ENCODE data around the gene CCDC126. TPM values are rescaled to one million over a fixed set of nuclear protein-coding genes. Genes with fewer than 3 reads are reported as not detected.

Gene CCDC126
- total RNA-seq, 1 experiment from 2014 or later = 5.9 TPM

- no peaks in the 10 kb centered on the region for H3F3A ChIP-seq (ENCODE audit: insufficient read depth, low read depth)
- H3K4me3 ChIP-seq = no peak overlapping the region
- no peaks in the 10 kb centered on the region for H3K27me3 ChIP-seq (ENCODE audit: insufficient read depth, low read depth)
- no peaks in the 10 kb centered on the region for H3K79me2 ChIP-seq (ENCODE audit: low read depth)
- TF ChIP-seq CTCF (conservative IDR thresholded peaks at IDR 0.05) = no peak
- no peak for TF ChIP-seq EZH2 (IDR thresholded peaks at IDR 0.05; ENCODE audit: low read depth)
- no peaks in the 10 kb centered on the region for H4K20me1 ChIP-seq (ENCODE audit: insufficient read depth)
- no peaks in the 10 kb centered on the region for H3K9me2 ChIP-seq (ENCODE audit: insufficient read depth)
- peaks cover 10% of the 10 kb centered on the region for H3K4me1 ChIP-seq (replicated peaks; ENCODE audit: insufficient read depth)
- no peak overlapping the region for H3K4me2 ChIP-seq
- intact Hi-C loops (cut with micrococcal nuclease; ENCODE audit: unreplicated experiment) = no loop called here
- H2AFZ ChIP-seq = no peak overlapping the region
- CTCF ChIA-PET = interaction anchor here (0.5 to 0.6 kb wide), 2 partner anchors 13 to 340 kb away, joined by 3 read pairs; no protein-coding TSS in a partner anchor
- no peak overlapping the region for H3K27ac ChIP-seq
- BruUV-seq (replicated peaks) = no TSS peak
- no peaks in the 10 kb centered on the region for H3K36me3 ChIP-seq (ENCODE audit: low read depth)
- POLR2A ChIA-PET (ENCODE audit: unreplicated experiment) = no interaction called here
- no peaks in the 10 kb centered on the region for H3K9me3 ChIP-seq (ENCODE audit: insufficient read depth, low read depth)
- DNase-seq = no peak
Measured at GRCh38 chr7:23604296-23604640, 7.1 kb downstream of the CCDC126 start.

- no TSS peak for BruUV-seq (replicated peaks)
- H4K20me1 ChIP-seq (ENCODE audit: insufficient read depth) = no peaks in the 10 kb centered on the region
- H3K36me3 ChIP-seq (ENCODE audit: low read depth) = no peaks in the 10 kb centered on the region
- no peak overlapping the region for H3K4me3 ChIP-seq
- ChIA-PET CTCF (no interaction called here), POLR2A (ENCODE audit: unreplicated experiment) (no interaction called here)
- H3K27me3 ChIP-seq (ENCODE audit: insufficient read depth, low read depth) = no peaks in the 10 kb centered on the region
- H3K79me2 ChIP-seq (ENCODE audit: low read depth) = no peaks in the 10 kb centered on the region
- H3K9me2 ChIP-seq (ENCODE audit: insufficient read depth) = no peaks in the 10 kb centered on the region
- no peak overlapping the region for H3K4me2 ChIP-seq
- no peak for DNase-seq
- no peak for TF ChIP-seq EZH2 (IDR thresholded peaks at IDR 0.05; ENCODE audit: low read depth)
- no peak for TF ChIP-seq CTCF (conservative IDR thresholded peaks at IDR 0.05)
- intact Hi-C loops (cut with micrococcal nuclease; ENCODE audit: unreplicated experiment) = no loop called here
- H3K27ac ChIP-seq = no peak overlapping the region
- H3K9me3 ChIP-seq (ENCODE audit: insufficient read depth, low read depth) = no peaks in the 10 kb centered on the region
- no peak overlapping the region for H2AFZ ChIP-seq
- H3F3A ChIP-seq (ENCODE audit: insufficient read depth, low read depth) = no peaks in the 10 kb centered on the region
- no peaks in the 10 kb centered on the region for H3K4me1 ChIP-seq (replicated peaks; ENCODE audit: insufficient read depth)
Measured at GRCh38 chr7:23607130-23607529, 9.9 kb downstream of the CCDC126 start.

GRCh38 chr7:23607866-23608265 is 10.7 kb downstream of the CCDC126 start:
- H3K27ac ChIP-seq = no peak overlapping the region
- POLR2A ChIA-PET (ENCODE audit: unreplicated experiment) = no interaction called here
- no peaks in the 10 kb centered on the region for H3F3A ChIP-seq (ENCODE audit: insufficient read depth, low read depth)
- no peaks in the 10 kb centered on the region for H3K9me3 ChIP-seq (ENCODE audit: insufficient read depth, low read depth)
- TF ChIP-seq CTCF (conservative IDR thresholded peaks at IDR 0.05) = no peak
- no peak for TF ChIP-seq EZH2 (IDR thresholded peaks at IDR 0.05; ENCODE audit: low read depth)
- no peaks in the 10 kb centered on the region for H4K20me1 ChIP-seq (ENCODE audit: insufficient read depth)
- no peak overlapping the region for H3K4me2 ChIP-seq
- no peaks in the 10 kb centered on the region for H3K36me3 ChIP-seq (ENCODE audit: low read depth)
- H2AFZ ChIP-seq = no peak overlapping the region
- H3K4me3 ChIP-seq = no peak overlapping the region
- CTCF ChIA-PET = no interaction called here
- intact Hi-C loops (cut with micrococcal nuclease; ENCODE audit: unreplicated experiment) = no loop called here
- no peaks in the 10 kb centered on the region for H3K9me2 ChIP-seq (ENCODE audit: insufficient read depth)
- no peaks in the 10 kb centered on the region for H3K27me3 ChIP-seq (ENCODE audit: insufficient read depth, low read depth)
- DNase-seq = no peak
- BruUV-seq (replicated peaks) = no TSS peak
- H3K4me1 ChIP-seq (replicated peaks; ENCODE audit: insufficient read depth) = no peaks in the 10 kb centered on the region
- no peaks in the 10 kb centered on the region for H3K79me2 ChIP-seq (ENCODE audit: low read depth)

Data from PC-9 (cell line).